Osteocyte (in vitro differentiated cells): Measurements from ENCODE around the gene PSTPIP1. TPM values are rescaled to one million over a fixed set of nuclear protein-coding genes. Genes with fewer than 3 reads are reported as not detected.

Source experiments
- DNase-seq: peaks from one replicate; pipeline ENCODE4 v3.0.0; 2021; ENCODE audit warnings: mixed read lengths; ENCODE audit not compliant: unreplicated experiment; ENCODE audit errors: extremely low spot score
- H3K27ac Mint-ChIP-seq: one replicate; pipeline ENCODE4 v1.8.0; 2021; ENCODE audit warnings: mild to moderate bottlenecking, mixed read lengths; ENCODE audit not compliant: unreplicated experiment
- H3K27me3 Mint-ChIP-seq: one replicate; pipeline ENCODE4 v1.8.0; 2021; ENCODE audit warnings: mixed read lengths; ENCODE audit not compliant: unreplicated experiment
- H3K36me3 Mint-ChIP-seq: one replicate; pipeline ENCODE4 v1.8.0; 2021; ENCODE audit warnings: mixed read lengths; ENCODE audit not compliant: unreplicated experiment
- H3K4me1 Mint-ChIP-seq: one replicate; pipeline ENCODE4 v1.8.0; 2021; ENCODE audit warnings: mixed read lengths; ENCODE audit not compliant: unreplicated experiment
- H3K4me3 Mint-ChIP-seq: one replicate; pipeline ENCODE4 v1.8.0; 2021; ENCODE audit warnings: mild to moderate bottlenecking, moderate library complexity, mixed read lengths; ENCODE audit not compliant: unreplicated experiment
- H3K9me3 Mint-ChIP-seq: one replicate; pipeline ENCODE4 v1.8.0; 2021; ENCODE audit warnings: mixed read lengths; ENCODE audit not compliant: unreplicated experiment
- CTCF ChIP-seq: fragments of 200-600 bp; sonication (generic); IDR thresholded peaks from 2 replicates; pipeline ENCODE4 v1.5.0; 2021; ENCODE audit warnings: antibody characterized with exemption, mild to moderate bottlenecking, moderate library complexity
- total RNA-seq: library from RNA; stranded (reverse); gene quantifications from 2 replicates; pipeline ENCODE4 v1.2.1, GENCODE V29; 2021

PSTPIP1 gene
- total RNA-seq, 1 donor from 2014 or later: not detected

- peaks cover 21% of the 10 kb centered on the region for H3K27me3 Mint-ChIP-seq
- no peak for DNase-seq
- no peaks in the 10 kb centered on the region for H3K36me3 Mint-ChIP-seq
- H3K27ac Mint-ChIP-seq: no peak overlapping the region
- H3K4me3 Mint-ChIP-seq: no peak overlapping the region
- TF ChIP-seq CTCF: no peak
- H3K4me1 Mint-ChIP-seq: no peaks in the 10 kb centered on the region
- H3K9me3 Mint-ChIP-seq: no peaks in the 10 kb centered on the region
These were observed 14.9 kb downstream of the PSTPIP1 start for GRCh38 chr15:77009646-77010311.

- H3K9me3 Mint-ChIP-seq: no peaks in the 10 kb centered on the region
- no peak overlapping the region for H3K4me3 Mint-ChIP-seq
- H3K36me3 Mint-ChIP-seq: no peaks in the 10 kb centered on the region
- no peak for TF ChIP-seq CTCF
- H3K27me3 Mint-ChIP-seq: peaks cover 21% of the 10 kb centered on the region
- H3K4me1 Mint-ChIP-seq: no peaks in the 10 kb centered on the region
- DNase-seq: no peak
- H3K27ac Mint-ChIP-seq: no peak overlapping the region
These were observed 15.4 kb downstream of the PSTPIP1 start for GRCh38 chr15:77010312-77010686.

- H3K27ac Mint-ChIP-seq: no peak overlapping the region
- no peak for DNase-seq
- no peak overlapping the region for H3K4me3 Mint-ChIP-seq
- no peak for TF ChIP-seq CTCF
- no peaks in the 10 kb centered on the region for H3K4me1 Mint-ChIP-seq
- H3K27me3 Mint-ChIP-seq: peaks cover 16% of the 10 kb centered on the region
- no peaks in the 10 kb centered on the region for H3K36me3 Mint-ChIP-seq
- no peaks in the 10 kb centered on the region for H3K9me3 Mint-ChIP-seq
These were observed 15.9 kb downstream of the PSTPIP1 start for GRCh38 chr15:77010857-77011256.

GRCh38 chr15:77012117-77012712 is 17.3 kb downstream of the PSTPIP1 start:
- Mint-ChIP-seq H3K9me3 (no peaks in the 10 kb centered on the region), H3K27me3 (peaks cover 3% of the 10 kb centered on the region), H3K4me1 (no peaks in the 10 kb centered on the region), H3K36me3 (no peaks in the 10 kb centered on the region), H3K27ac (no peak overlapping the region), H3K4me3 (no peak overlapping the region)
- no peak for TF ChIP-seq CTCF
- no peak for DNase-seq

- Mint-ChIP-seq H3K4me1 (no peaks in the 10 kb centered on the region), H3K36me3 (no peaks in the 10 kb centered on the region), H3K9me3 (no peaks in the 10 kb centered on the region), H3K27ac (no peak overlapping the region), H3K27me3 (peaks cover 3% of the 10 kb centered on the region), H3K4me3 (no peak overlapping the region)
- no peak for TF ChIP-seq CTCF
- no peak for DNase-seq
These were observed 17.9 kb downstream of the PSTPIP1 start for GRCh38 chr15:77012868-77013267.
